ENCODE data around the gene AGRN. TPM values are rescaled to one million over a fixed set of nuclear protein-coding genes. Genes with fewer than 3 reads are reported as not detected.

The AGRN gene
- total and polyA plus RNA-seq, 8 donors: 96.8 to 208 (median 149) TPM

- peak; percentile 32 to 63 for TF ChIP-seq CTCF (IDR thresholded peaks at IDR 0.05)
- peak; percentile 80 to 93 (median 86) for DNase-seq
- intact Hi-C loops (cut with DNase I): no loop called here
These were observed 559 bp upstream of the AGRN start for GRCh38 chr1:1019122-1019999.

GRCh38 chr1:1020415-1021009 lies 592 bp downstream of the AGRN start:
- no peak for TF ChIP-seq CTCF (IDR thresholded peaks at IDR 0.05)
- no peaks in the 10 kb centered on the region for H3K9me3 ChIP-seq
- H3K36me3 ChIP-seq: no peaks in the 10 kb centered on the region
- H3K4me3 ChIP-seq: peak overlapping the region; percentile 51 to 75
- peak overlapping the region; percentile 19 to 41 for H3K27ac ChIP-seq
- DNase-seq: no peak
- ATAC-seq: peak; percentile 11
- intact Hi-C loops (cut with DNase I): no loop called here
- H3K4me1 ChIP-seq: peaks cover 13 to 48% of the 10 kb centered on the region in 2 donors
- peaks cover 0 to 37% of the 10 kb centered on the region in 2 donors for H3K27me3 ChIP-seq

More at GRCh38 chr1:1019122-1019999, 559 bp upstream of the AGRN start:
- Histone ChIP-seq H3K4me3 (peak overlapping the region; percentile 51 to 75), H3K4me1 (peaks cover 12 to 49% of the 10 kb centered on the region in 2 donors), H3K27ac (peak overlapping the region; percentile 85 to 89), H3K27me3 (peaks cover 0 to 37% of the 10 kb centered on the region in 2 donors), H3K36me3 (no peaks in the 10 kb centered on the region), H3K9me3 (no peaks in the 10 kb centered on the region)
- peak; percentile 85 for ATAC-seq

GRCh38 chr1:1021010-1021919 lies 1.3 kb downstream of the AGRN start:
- peak overlapping the region; percentile 51 to 75 for H3K4me3 ChIP-seq
- peaks cover 13 to 50% of the 10 kb centered on the region in 2 donors for H3K4me1 ChIP-seq
- H3K27ac ChIP-seq: peak overlapping the region in 1 of 2 donors; percentile 19
- peaks cover 0 to 37% of the 10 kb centered on the region in 2 donors for H3K27me3 ChIP-seq
- H3K9me3 ChIP-seq: no peaks in the 10 kb centered on the region
- ATAC-seq: peak; percentile 47
- no peaks in the 10 kb centered on the region for H3K36me3 ChIP-seq
- no peak for TF ChIP-seq CTCF (IDR thresholded peaks at IDR 0.05)
- intact Hi-C loops (cut with DNase I): no loop called here
- DNase-seq: peak; percentile 56 to 91 (median 84)

GRCh38 chr1:1021920-1022259 lies 2.0 kb downstream of the AGRN start:
- ATAC-seq: no peak
- peaks cover 0 to 37% of the 10 kb centered on the region in 2 donors for H3K27me3 ChIP-seq
- no peak overlapping the region for H3K27ac ChIP-seq
- H3K4me1 ChIP-seq: peaks cover 13 to 54% of the 10 kb centered on the region in 2 donors
- no peak for TF ChIP-seq CTCF (IDR thresholded peaks at IDR 0.05)
- no peaks in the 10 kb centered on the region for H3K36me3 ChIP-seq
- intact Hi-C loops (cut with DNase I): no loop called here
- DNase-seq: no peak
- H3K4me3 ChIP-seq: peak overlapping the region in 1 of 2 donors; percentile 75
- no peaks in the 10 kb centered on the region for H3K9me3 ChIP-seq

Data from left lung (tissue), 10 donors.